Caco-2 (cell line): Measurements from ENCODE around the gene RUNDC3A. TPM values are rescaled to one million over a fixed set of nuclear protein-coding genes. Genes with fewer than 3 reads are reported as not detected.

Source experiments
- BruUV-seq: library from RNA; stranded (reverse); fragments of 400-500 nt; replicated peaks from 2 replicates; lab custom pipeline; 2021; lab: Mats Ljungman, UMichigan
- CTCF ChIA-PET: fragments of 300-600 bp; sonication (Branson Sonifier 250); formaldehyde crosslinking; loops from one replicate; lab custom pipeline; 2022; ENCODE audit warnings: antibody characterized with exemption; lab: Charles Lee
- POLR2A ChIA-PET: fragments of 300-600 bp; sonication (Branson Sonifier 250); formaldehyde crosslinking; loops from one replicate; lab custom pipeline; 2022; ENCODE audit warnings: antibody characterized with exemption; lab: Charles Lee
- DNase-seq, 2 experiments: peaks; one replicate each; pipeline versions ENCODE4 v3.0.0 to v3.0.0-alpha.2; 2020 to 2022
- H3K27me3 ChIP-seq: replicated peaks from 2 replicates; pipeline ENCODE4 v1.6.0; 2011; ENCODE audit warnings: low read length; ENCODE audit not compliant: control insufficient read depth, insufficient read depth
- H3K36me3 ChIP-seq: 2 replicates; pipeline ENCODE4 v1.5.1; 2011; ENCODE audit warnings: low read length; ENCODE audit not compliant: control insufficient read depth, insufficient read depth
- H3K4me1 ChIP-seq: fragments of 250-450 bp; sonication (Bioruptor Pico); 2 replicates; pipeline ENCODE4 v1.5.1; 2020; ENCODE audit warnings: mild to moderate bottlenecking
- H3K4me3 ChIP-seq: 2 replicates; pipeline ENCODE4 v1.5.1; 2011; ENCODE audit warnings: low read depth, mild to moderate bottlenecking, control low read depth, low read length
- H3K9me3 ChIP-seq: fragments of 250-450 bp; sonication (Bioruptor Pico); 2 replicates; pipeline ENCODE4 v1.5.1; 2020; ENCODE audit warnings: mild to moderate bottlenecking, moderate library complexity
- H3K27ac Mint-ChIP-seq: one replicate; pipeline ENCODE4 v1.8.0; 2022; ENCODE audit warnings: mixed read lengths; ENCODE audit not compliant: unreplicated experiment
- H3K27me3 Mint-ChIP-seq: one replicate; pipeline ENCODE4 v1.8.0; 2022; ENCODE audit warnings: mixed read lengths; ENCODE audit not compliant: insufficient read depth, unreplicated experiment
- H3K36me3 Mint-ChIP-seq: one replicate; pipeline ENCODE4 v1.8.0; 2022; ENCODE audit warnings: mild to moderate bottlenecking, mixed read lengths; ENCODE audit not compliant: insufficient read depth, unreplicated experiment
- H3K4me1 Mint-ChIP-seq: one replicate; pipeline ENCODE4 v1.8.0; 2022; ENCODE audit warnings: low read depth, mixed read lengths; ENCODE audit not compliant: unreplicated experiment
- H3K4me3 Mint-ChIP-seq: one replicate; pipeline ENCODE4 v1.8.0; 2022; ENCODE audit warnings: mild to moderate bottlenecking, moderate library complexity, mixed read lengths; ENCODE audit not compliant: unreplicated experiment
- H3K9me3 Mint-ChIP-seq: one replicate; pipeline ENCODE4 v1.8.0; 2022; ENCODE audit warnings: mixed read lengths; ENCODE audit not compliant: unreplicated experiment
- CTCF ChIP-seq, 2 experiments: fragments of 200-600 bp in 1 of 2; IDR thresholded peaks; 1 replicate in 1 of 2; 2 replicates in 1 of 2; pipeline versions ENCODE4 v1.5.1 to v1.8.0; 2011 to 2022; ENCODE audit warnings: antibody characterized with exemption in 1 of 2, control low read depth in 1 of 2, inconsistent platforms in 1 of 2, low read depth in 1 of 2, low read length in 1 of 2, mild to moderate bottlenecking in 1 of 2, moderate library complexity in 1 of 2; ENCODE audit not compliant: insufficient read depth in 1 of 2, severe bottlenecking in 1 of 2, unreplicated experiment in 1 of 2
- intact Hi-C: fragments of 100-400 bp; cut with micrococcal nuclease; formaldehyde crosslinking; loops from one replicate; pipeline ENCODE4 v1.10.0; 2022; ENCODE audit not compliant: unreplicated experiment
- total RNA-seq: library from RNA; stranded (reverse); gene quantifications from 2 replicates; pipeline ENCODE4 v1.2.3, GENCODE V29; 2022

RUNDC3A gene
- total RNA-seq, 1 experiment from 2014 or later: 0.34 TPM

GRCh38 chr17:44356241-44356640 lies 47.8 kb downstream of the RUNDC3A start:
- Histone ChIP-seq H3K9me3 (no peaks in the 10 kb centered on the region), H3K4me3 (no peak overlapping the region), H3K4me1 (peaks cover 6% of the 10 kb centered on the region; the same call in 1 of the 2 replicates), H3K27me3 (no peaks in the 10 kb centered on the region), H3K36me3 (no peaks in the 10 kb centered on the region)
- no peaks in the 10 kb centered on the region for H3K9me3 Mint-ChIP-seq
- BruUV-seq: no TSS peak
- POLR2A ChIA-PET: no interaction called here
- no peak overlapping the region for H3K27ac Mint-ChIP-seq
- H3K4me1 Mint-ChIP-seq: peaks cover 11% of the 10 kb centered on the region
- no peaks in the 10 kb centered on the region for H3K27me3 Mint-ChIP-seq
- no peak overlapping the region for H3K4me3 Mint-ChIP-seq
- no peaks in the 10 kb centered on the region for H3K36me3 Mint-ChIP-seq
- intact Hi-C loops: no loop called here
- no peak for DNase-seq
- CTCF ChIA-PET: interaction anchor here (1.1 to 1.3 kb wide), 3 partner anchors 20 to 167 kb away, joined by 3 to 11 read pairs (median 3); no protein-coding TSS in a partner anchor
- TF ChIP-seq CTCF (IDR thresholded peaks at IDR 0.05; ENCODE audit: insufficient read depth in 1 of 2, low read depth in 1 of 2, low read length in 1 of 2, severe bottlenecking in 1 of 2, unreplicated experiment in 1 of 2): no peak

- DNase-seq: no peak
- Mint-ChIP-seq H3K4me3 (no peak overlapping the region), H3K4me1 (peaks cover 17% of the 10 kb centered on the region), H3K27ac (no peak overlapping the region), H3K27me3 (no peaks in the 10 kb centered on the region), H3K9me3 (no peaks in the 10 kb centered on the region), H3K36me3 (no peaks in the 10 kb centered on the region)
- Histone ChIP-seq H3K4me1 (peaks cover 10% of the 10 kb centered on the region; the same call in 1 of the 2 replicates), H3K27me3 (no peaks in the 10 kb centered on the region), H3K36me3 (no peaks in the 10 kb centered on the region), H3K9me3 (no peaks in the 10 kb centered on the region), H3K4me3 (no peak overlapping the region)
- intact Hi-C loops: no loop called here
- ChIA-PET POLR2A (interaction anchor here (0.5 kb wide), 1 partner anchor 13 kb away, joined by 3 read pairs; the partner anchor contains the start of gene GRN), CTCF (interaction anchor here (0.5 to 1.2 kb wide), 2 partner anchors 17 to 40 kb away, joined by 3 to 4 read pairs; no protein-coding TSS in a partner anchor)
- no TSS peak for BruUV-seq
- TF ChIP-seq CTCF (IDR thresholded peaks at IDR 0.05; ENCODE audit: insufficient read depth in 1 of 2, low read depth in 1 of 2, low read length in 1 of 2, severe bottlenecking in 1 of 2, unreplicated experiment in 1 of 2): no peak
Observed at GRCh38 chr17:44358066-44358465, 49.7 kb downstream of the RUNDC3A start.

GRCh38 chr17:44359006-44359405 lies 50.6 kb downstream of the RUNDC3A start:
- Histone ChIP-seq H3K4me1 (peaks cover 10% of the 10 kb centered on the region; the same call in 1 of the 2 replicates), H3K4me3 (no peak overlapping the region), H3K27me3 (no peaks in the 10 kb centered on the region), H3K36me3 (no peaks in the 10 kb centered on the region), H3K9me3 (no peaks in the 10 kb centered on the region)
- Mint-ChIP-seq H3K4me1 (peaks cover 17% of the 10 kb centered on the region), H3K36me3 (no peaks in the 10 kb centered on the region), H3K27me3 (no peaks in the 10 kb centered on the region), H3K4me3 (no peak overlapping the region), H3K27ac (no peak overlapping the region), H3K9me3 (no peaks in the 10 kb centered on the region)
- intact Hi-C loops: no loop called here
- TF ChIP-seq CTCF (IDR thresholded peaks at IDR 0.05; ENCODE audit: insufficient read depth in 1 of 2, low read depth in 1 of 2, low read length in 1 of 2, severe bottlenecking in 1 of 2, unreplicated experiment in 1 of 2): no peak
- no TSS peak for BruUV-seq
- ChIA-PET POLR2A (no interaction called here), CTCF (interaction anchor here (1.2 kb wide), 1 partner anchor 17 kb away, joined by 3 read pairs; no protein-coding TSS in a partner anchor)
- no peak for DNase-seq
